Prostate gland (tissue), 2 donors: ENCODE results near the gene SPDEF.

Experiments used
- CTCF ChIP-seq, 4 experiments: fragments of 200-600 bp in 2 of 4; fragments of 450-650 bp in 2 of 4; sonication (generic) in 2 of 4; IDR thresholded peaks; 1 replicate in 3 of 4; 2 replicates in 1 of 4; pipeline ENCODE4 v1.5.1; 2016 to 2019; ENCODE audit warnings: antibody characterized with exemption in 4 of 4, mild to moderate bottlenecking in 2 of 4, moderate library complexity in 2 of 4
- POLR2AphosphoS5 ChIP-seq: sonication (generic); formaldehyde crosslinking; IDR thresholded peaks from one replicate; pipeline ENCODE4 v1.6.1; 2017; ENCODE audit warnings: antibody characterized with exemption

DNA sequence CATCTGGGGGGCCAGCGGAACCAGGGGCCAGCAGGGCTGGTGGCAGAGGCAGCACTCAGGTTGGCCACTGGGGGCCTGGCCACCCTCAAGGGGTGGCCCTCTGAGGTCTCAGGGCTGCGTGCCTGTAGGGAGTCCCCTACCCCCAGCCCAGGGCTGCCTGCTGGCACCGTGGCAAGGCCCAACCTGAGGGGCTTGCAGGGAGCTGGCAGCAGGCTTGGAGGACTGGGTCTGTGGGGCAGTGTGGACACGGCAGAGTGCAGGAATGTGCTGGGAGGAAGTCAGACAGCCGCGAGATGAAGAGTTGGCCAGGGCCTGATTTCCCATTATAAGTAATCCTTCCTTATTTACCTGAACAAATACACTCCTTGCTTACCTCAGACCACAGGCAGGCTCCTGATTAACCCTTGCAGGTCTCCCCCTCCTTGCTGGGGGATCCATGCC, at the start of gene SPDEF:
- peak in 2 of 4 experiments; percentile 11 to 13 for TF ChIP-seq CTCF (IDR thresholded peaks at IDR 0.05)
- TF ChIP-seq POLR2AphosphoS5, result peak; percentile 66
